Transverse colon (tissue), 4 donors: ENCODE data around the gene FOXP1.

Source experiments
- EP300 ChIP-seq: sonication (generic); formaldehyde crosslinking; IDR thresholded peaks from one replicate; pipeline ENCODE4 v1.6.1; 2017; ENCODE audit warnings: antibody characterized with exemption, low read depth
- POLR2A ChIP-seq: fragments of 450-650 bp; IDR thresholded peaks from one replicate; pipeline ENCODE4 v1.6.1; 2016; ENCODE audit warnings: antibody characterized with exemption, mild to moderate bottlenecking, moderate library complexity
- POLR2AphosphoS5 ChIP-seq, 3 donors: sonication (generic); formaldehyde crosslinking; IDR thresholded peaks; one replicate each; pipeline ENCODE4 v1.6.1; 2016; ENCODE audit warnings: antibody characterized with exemption in 3 of 3
- TF ChIP-seq, protein P1 (sequence below), 5 experiments: fragments of 200-600 bp in 3 of 5; fragments of 450-650 bp in 2 of 5; sonication (generic) in 3 of 5; IDR thresholded peaks; 1 replicate in 2 of 5; 2 replicates in 3 of 5; pipeline ENCODE4 v1.5.1; 2016 to 2017; ENCODE audit warnings: antibody characterized with exemption in 5 of 5, inconsistent platforms in 3 of 5, mild to moderate bottlenecking in 2 of 5, moderate library complexity in 1 of 5

- TF ChIP-seq, protein P1, sequence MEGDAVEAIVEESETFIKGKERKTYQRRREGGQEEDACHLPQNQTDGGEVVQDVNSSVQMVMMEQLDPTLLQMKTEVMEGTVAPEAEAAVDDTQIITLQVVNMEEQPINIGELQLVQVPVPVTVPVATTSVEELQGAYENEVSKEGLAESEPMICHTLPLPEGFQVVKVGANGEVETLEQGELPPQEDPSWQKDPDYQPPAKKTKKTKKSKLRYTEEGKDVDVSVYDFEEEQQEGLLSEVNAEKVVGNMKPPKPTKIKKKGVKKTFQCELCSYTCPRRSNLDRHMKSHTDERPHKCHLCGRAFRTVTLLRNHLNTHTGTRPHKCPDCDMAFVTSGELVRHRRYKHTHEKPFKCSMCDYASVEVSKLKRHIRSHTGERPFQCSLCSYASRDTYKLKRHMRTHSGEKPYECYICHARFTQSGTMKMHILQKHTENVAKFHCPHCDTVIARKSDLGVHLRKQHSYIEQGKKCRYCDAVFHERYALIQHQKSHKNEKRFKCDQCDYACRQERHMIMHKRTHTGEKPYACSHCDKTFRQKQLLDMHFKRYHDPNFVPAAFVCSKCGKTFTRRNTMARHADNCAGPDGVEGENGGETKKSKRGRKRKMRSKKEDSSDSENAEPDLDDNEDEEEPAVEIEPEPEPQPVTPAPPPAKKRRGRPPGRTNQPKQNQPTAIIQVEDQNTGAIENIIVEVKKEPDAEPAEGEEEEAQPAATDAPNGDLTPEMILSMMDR (IDR thresholded peaks at IDR 0.05), result no peak
- TF ChIP-seq POLR2AphosphoS5 (IDR thresholded peaks at IDR 0.05), result no peak
- TF ChIP-seq EP300, result no peak
- TF ChIP-seq POLR2A, result no peak
Measured at GRCh38 chr3:71430941-71431552, 152.5 kb downstream of the FOXP1 start.
